ENCODE measurements around the gene AKAP1.

DNA sequence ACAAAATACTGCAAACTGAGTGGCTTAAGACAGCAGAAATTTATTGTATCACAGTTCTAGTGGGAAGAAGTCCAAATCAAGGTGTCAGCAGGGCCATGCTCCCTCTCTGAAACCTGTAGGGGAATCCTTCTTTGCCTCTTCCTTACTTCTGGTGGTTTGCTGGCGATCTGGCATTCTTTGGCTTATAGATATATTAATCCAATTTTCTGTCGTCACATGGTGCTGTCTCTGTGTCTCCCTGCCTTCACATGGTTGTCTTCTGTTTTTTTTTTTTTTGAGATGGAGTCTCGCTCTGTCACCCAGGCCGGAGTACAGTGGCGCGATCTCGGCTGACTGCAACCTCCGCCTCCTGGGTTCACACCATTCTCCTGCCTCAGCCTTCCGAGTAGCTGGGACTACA, 6.8 kb upstream of the AKAP1 start:
- no peak for TF ChIP-seq RFX5 (IDR thresholded peaks at IDR 0.05; ENCODE audit: low read length)
- no peak for TF ChIP-seq TEAD4 (IDR thresholded peaks at IDR 0.05; ENCODE audit: borderline replicate concordance, insufficient read depth)
- TF ChIP-seq, protein P1, sequence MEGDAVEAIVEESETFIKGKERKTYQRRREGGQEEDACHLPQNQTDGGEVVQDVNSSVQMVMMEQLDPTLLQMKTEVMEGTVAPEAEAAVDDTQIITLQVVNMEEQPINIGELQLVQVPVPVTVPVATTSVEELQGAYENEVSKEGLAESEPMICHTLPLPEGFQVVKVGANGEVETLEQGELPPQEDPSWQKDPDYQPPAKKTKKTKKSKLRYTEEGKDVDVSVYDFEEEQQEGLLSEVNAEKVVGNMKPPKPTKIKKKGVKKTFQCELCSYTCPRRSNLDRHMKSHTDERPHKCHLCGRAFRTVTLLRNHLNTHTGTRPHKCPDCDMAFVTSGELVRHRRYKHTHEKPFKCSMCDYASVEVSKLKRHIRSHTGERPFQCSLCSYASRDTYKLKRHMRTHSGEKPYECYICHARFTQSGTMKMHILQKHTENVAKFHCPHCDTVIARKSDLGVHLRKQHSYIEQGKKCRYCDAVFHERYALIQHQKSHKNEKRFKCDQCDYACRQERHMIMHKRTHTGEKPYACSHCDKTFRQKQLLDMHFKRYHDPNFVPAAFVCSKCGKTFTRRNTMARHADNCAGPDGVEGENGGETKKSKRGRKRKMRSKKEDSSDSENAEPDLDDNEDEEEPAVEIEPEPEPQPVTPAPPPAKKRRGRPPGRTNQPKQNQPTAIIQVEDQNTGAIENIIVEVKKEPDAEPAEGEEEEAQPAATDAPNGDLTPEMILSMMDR (IDR thresholded peaks at IDR 0.05): no peak

Measured in SK-N-SH (cell line).